ENCODE results near the gene FCRL3. TPM values are rescaled to one million over a fixed set of nuclear protein-coding genes. Genes with fewer than 3 reads are reported as not detected.

The FCRL3 gene
- total and polyA plus RNA-seq, 2 of the 8 experiments (the other 6 are each of a cell fraction or from before 2014, with no cell fraction given) = not detected

- Histone ChIP-seq H3K9me3 (ENCODE audit: insufficient read depth in 2 of 2, low read depth in 1 of 2, low read length in 1 of 2) (peaks cover 10 to 18% of the 10 kb centered on the region in 2 experiments; a peak in 3 of 4 replicates), H4K20me1 (replicated peaks in 1 of 2; ENCODE audit: control insufficient read depth in 1 of 2, insufficient read depth in 2 of 2, low read length in 2 of 2) (no peaks in the 10 kb centered on the region), H3K27ac (ENCODE audit: low read depth, low read length) (no peak overlapping the region), H4K5ac (ENCODE audit: insufficient read length, low read depth, low read length) (no peak overlapping the region), H3K9ac (replicated peaks in 1 of 4; ENCODE audit: extremely low read depth in 1 of 4, low read depth in 3 of 4, low read length in 3 of 4) (no peak overlapping the region), H3K4ac (replicated peaks; ENCODE audit: insufficient read length, low read depth, low read length) (no peak overlapping the region), H4K8ac (ENCODE audit: extremely low read depth, insufficient read depth, low read length) (no peak overlapping the region), H3K23me2 (ENCODE audit: low read depth, low read length) (no peaks in the 10 kb centered on the region), H3K4me3 (ENCODE audit: extremely low read depth in 1 of 4, insufficient read depth in 2 of 4, low read depth in 3 of 4, low read length in 4 of 4) (no peak overlapping the region), H3K4me1 (replicated peaks in 1 of 4; ENCODE audit: control insufficient read depth in 3 of 4, insufficient read depth in 4 of 4, low read length in 3 of 4) (no peaks in the 10 kb centered on the region; a peak in 1 of 7 replicates), H2BK12ac (ENCODE audit: low read depth, low read length) (no peak overlapping the region), H2AK5ac (ENCODE audit: low read depth, low read length) (no peak overlapping the region), H2BK15ac (ENCODE audit: low read length) (no peak overlapping the region), H3K23ac (ENCODE audit: insufficient read length) (no peak overlapping the region), H4K91ac (replicated peaks; ENCODE audit: insufficient read length, low read length) (no peak overlapping the region), H2BK120ac (replicated peaks; ENCODE audit: low read depth, low read length) (no peak overlapping the region), H3K79me2 (ENCODE audit: control insufficient read depth in 1 of 2, insufficient read depth in 2 of 2, low read length in 2 of 2) (no peaks in the 10 kb centered on the region), H2BK20ac (ENCODE audit: low read length) (no peak overlapping the region), H2AFZ (ENCODE audit: low read length) (no peak overlapping the region), H3K4me2 (ENCODE audit: insufficient read depth in 1 of 2, low read depth in 2 of 2, low read length in 2 of 2) (no peak overlapping the region), H3K56ac (replicated peaks; ENCODE audit: insufficient read length, low read depth, low read length) (no peak overlapping the region), H3K18ac (ENCODE audit: extremely low read depth, low read length) (no peak overlapping the region), H2BK5ac (ENCODE audit: low read depth, low read length) (no peak overlapping the region), H3K14ac (ENCODE audit: insufficient read length) (no peak overlapping the region), H3K27me3 (replicated peaks in 1 of 4; ENCODE audit: control insufficient read depth in 3 of 4, extremely low read depth in 1 of 4, insufficient read depth in 3 of 4, low read length in 3 of 4) (no peaks in the 10 kb centered on the region), H3K36me3 (ENCODE audit: control insufficient read depth in 2 of 4, insufficient read depth in 4 of 4, low read length in 3 of 4) (no peaks in the 10 kb centered on the region), H3K79me1 (ENCODE audit: low read depth, low read length) (no peaks in the 10 kb centered on the region)
- WGBS, 2 experiments (ENCODE audit: extremely low coverage in 1 of 2, insufficient coverage in 1 of 2, insufficient read length in 1 of 2, insufficient replicate concordance in 2 of 2, low coverage in 1 of 2, low lambda C conversion rate in 2 of 2, missing lambda C conversion rate in 1 of 2) = 87% methylated on average over 1 of the region's 1 CpG; no CpG with 5 or more reads in 1 of the 2 experiments
- ChIA-PET CTCF (ENCODE audit: partially characterized antibody) (no interaction called here), POLR2A (ENCODE audit: partially characterized antibody) (no interaction called here)
- FAIRE-seq (no peak), DNase-seq (ENCODE audit: low read depth in 1 of 2, low spot score in 2 of 2) (no peak)
- no peak for TF ChIP-seq CEBPB (IDR thresholded peaks at IDR 0.05; ENCODE audit: low read depth, low read length)
- no peak for TF ChIP-seq GABPA (IDR thresholded peaks at IDR 0.05; ENCODE audit: borderline replicate concordance, insufficient read depth, low read length)
- TF ChIP-seq POLR2A (IDR thresholded peaks at IDR 0.05; ENCODE audit: control extremely low read depth in 1 of 2, low read depth in 2 of 2, low read length in 2 of 2) = no peak
- no peak for TF ChIP-seq KDM1A (IDR thresholded peaks at IDR 0.05; ENCODE audit: borderline replicate concordance, low read length)
- no peak for TF ChIP-seq FOSL1 (IDR thresholded peaks at IDR 0.05; ENCODE audit: insufficient read depth, low read depth, low read length)
- no peak for TF ChIP-seq TAF1 (IDR thresholded peaks at IDR 0.05; ENCODE audit: low read depth, low read length)
- no peak for TF ChIP-seq SIX5 (IDR thresholded peaks at IDR 0.05; ENCODE audit: low read depth, low read length)
- TF ChIP-seq BACH1 (IDR thresholded peaks at IDR 0.05; ENCODE audit: low read length) = no peak
- TF ChIP-seq GTF2F1 (IDR thresholded peaks at IDR 0.05; ENCODE audit: borderline replicate concordance, low read depth, low read length) = no peak
- no peak for TF ChIP-seq SP2 (IDR thresholded peaks at IDR 0.05; ENCODE audit: low read length)
- TF ChIP-seq CTBP2 (IDR thresholded peaks at IDR 0.05; ENCODE audit: borderline replicate concordance, insufficient read depth, insufficient read length, low read length) = no peak
- TF ChIP-seq ASH2L (IDR thresholded peaks at IDR 0.05; ENCODE audit: low read length) = no peak
- no peak for TF ChIP-seq EGR1 (IDR thresholded peaks at IDR 0.05; ENCODE audit: borderline replicate concordance, low read depth, low read length)
- TF ChIP-seq CHD1 (IDR thresholded peaks at IDR 0.05; ENCODE audit: low read depth, low read length) = no peak
- TF ChIP-seq BCL11A (IDR thresholded peaks at IDR 0.05; ENCODE audit: low read depth in 2 of 2, low read length in 2 of 2) = no peak
- no peak for TF ChIP-seq YY1 (IDR thresholded peaks at IDR 0.05; ENCODE audit: low read depth, low read length)
- no peak for TF ChIP-seq SP1 (IDR thresholded peaks at IDR 0.05; ENCODE audit: low read depth, low read length)
- no peak for TF ChIP-seq RFX5 (IDR thresholded peaks at IDR 0.05; ENCODE audit: borderline replicate concordance, low read depth, low read length)
These were observed 27.6 kb downstream of the FCRL3 start for GRCh38 chr1:157673008-157673407.
